WI38 (cell line): Measurements from ENCODE around the gene EMC8.
"Not testable (repeated sequence)": the region's sequence is repeated elsewhere in the genome, so short reads cannot be mapped to it uniquely, and the experiment has no call there.

Source experiments
- H3K4me3 ChIP-seq: 2 replicates; pipeline ENCODE4 v1.5.1; 2011; ENCODE audit warnings: low read depth, mild to moderate bottlenecking, control low read depth, low read length
- CTCF ChIP-seq: IDR thresholded peaks from 2 replicates; pipeline ENCODE4 v1.5.1; 2012; ENCODE audit warnings: low read depth, mild to moderate bottlenecking, control low read depth, low read length

Gene EMC8

GRCh38 chr16:85812031-85812807 is 12.9 kb upstream of the EMC8 start:
- no peak overlapping the region for H3K4me3 ChIP-seq

GRCh38 chr16:85810742-85811115 is 11.4 kb upstream of the EMC8 start:
- no peak overlapping the region for H3K4me3 ChIP-seq
- TF ChIP-seq CTCF = no peak

More at GRCh38 chr16:85812031-85812807, 12.9 kb upstream of the EMC8 start:
- no peak for TF ChIP-seq CTCF

- H3K4me3 ChIP-seq = no peak overlapping the region
- no peak for TF ChIP-seq CTCF
Measured at GRCh38 chr16:85810097-85810741, 10.9 kb upstream of the EMC8 start.

- no peak for TF ChIP-seq CTCF
- no peak overlapping the region for H3K4me3 ChIP-seq
Measured at GRCh38 chr16:85809645-85810044, 10.3 kb upstream of the EMC8 start.

GRCh38 chr16:85808926-85809325 is 9.6 kb upstream of the EMC8 start:
- no peak for TF ChIP-seq CTCF
- H3K4me3 ChIP-seq = no peak overlapping the region

- H3K4me3 ChIP-seq = not testable (repeated sequence)
Measured at GRCh38 chr16:85808104-85808503, 8.8 kb upstream of the EMC8 start.

- H3K4me3 ChIP-seq = not testable (repeated sequence)
Measured at GRCh38 chr16:85807340-85807739, 8.0 kb upstream of the EMC8 start.

- H3K4me3 ChIP-seq = no peak overlapping the region
- no peak for TF ChIP-seq CTCF
Measured at GRCh38 chr16:85806539-85806938, 7.2 kb upstream of the EMC8 start.
